Mucosa of descending colon (tissue), 3 donors: Measurements from ENCODE around the gene RAE1. TPM values are rescaled to one million over a fixed set of nuclear protein-coding genes. Genes with fewer than 3 reads are reported as not detected.

Experiments
- ATAC-seq: fragments of 200-7000 bp; cut with Tn5 transposase; one replicate; pipeline ENCODE4 v1.9.1; 2020; ENCODE audit warnings: mild to moderate bottlenecking, moderate library complexity
- DNase-seq, 3 donors: peaks; one replicate each; pipeline ENCODE4 v3.0.0-alpha.2; 2020
- H3K36me3 ChIP-seq: fragments of 200-600 bp; one replicate; pipeline ENCODE4 v1.8.0; 2021; ENCODE audit warnings: low read depth, mild to moderate bottlenecking
- H3K4me1 ChIP-seq: fragments of 200-600 bp; one replicate; pipeline ENCODE4 v1.8.0; 2021; ENCODE audit warnings: low read depth, mild to moderate bottlenecking
- H3K4me3 ChIP-seq: fragments of 200-600 bp; one replicate; pipeline ENCODE4 v1.8.0; 2021; ENCODE audit warnings: mild to moderate bottlenecking
- H3K9me3 ChIP-seq: fragments of 200-600 bp; one replicate; pipeline ENCODE4 v1.8.0; 2021; ENCODE audit warnings: mild to moderate bottlenecking
- intact Hi-C, 2 donors: fragments of 100-400 bp; cut with DNase I in 1 of 2; cut with micrococcal nuclease in 1 of 2; formaldehyde crosslinking; loops; one replicate each; pipeline versions ENCODE4 v1.11.0 to v1.11.1; 2022; cut with DNase I, micrococcal nuclease
- total RNA-seq, 3 donors: library from RNA; stranded (reverse); fragmentation: NEBNext Ultra II Directional in 2 of 3; extraction: Animal tissue kit (Norgen Biotek cat#: 25700) in 2 of 3; gene quantifications; one replicate each; pipeline versions ENCODE4 v1.2.1 to v1.2.4, GENCODE V29; 2021 to 2023
- TF ChIP-seq, protein P1 (sequence below): fragments of 200-600 bp; IDR thresholded peaks from one replicate; pipeline ENCODE4 v1.8.0; 2022; ENCODE audit warnings: antibody characterized with exemption, mild to moderate bottlenecking
- donor health status: DM: no; HTN: no; CAD: no; lungs with moderate emphysema.
- donor health status: DM: no; HTN: no; CAD: no.
- donor health status: DM: no; HTN: yes; CAD: no.

The RAE1 gene
- total RNA-seq, 3 donors from 2014 or later: 17.6 to 21.0 (median 19.9) TPM

- Histone ChIP-seq H3K9me3 (no peaks in the 10 kb centered on the region), H3K4me1 (no peaks in the 10 kb centered on the region), H3K36me3 (no peaks in the 10 kb centered on the region), H3K4me3 (no peak overlapping the region)
- intact Hi-C loops: no loop called here
- ATAC-seq (no peak), DNase-seq (no peak)
- TF ChIP-seq, protein P1, sequence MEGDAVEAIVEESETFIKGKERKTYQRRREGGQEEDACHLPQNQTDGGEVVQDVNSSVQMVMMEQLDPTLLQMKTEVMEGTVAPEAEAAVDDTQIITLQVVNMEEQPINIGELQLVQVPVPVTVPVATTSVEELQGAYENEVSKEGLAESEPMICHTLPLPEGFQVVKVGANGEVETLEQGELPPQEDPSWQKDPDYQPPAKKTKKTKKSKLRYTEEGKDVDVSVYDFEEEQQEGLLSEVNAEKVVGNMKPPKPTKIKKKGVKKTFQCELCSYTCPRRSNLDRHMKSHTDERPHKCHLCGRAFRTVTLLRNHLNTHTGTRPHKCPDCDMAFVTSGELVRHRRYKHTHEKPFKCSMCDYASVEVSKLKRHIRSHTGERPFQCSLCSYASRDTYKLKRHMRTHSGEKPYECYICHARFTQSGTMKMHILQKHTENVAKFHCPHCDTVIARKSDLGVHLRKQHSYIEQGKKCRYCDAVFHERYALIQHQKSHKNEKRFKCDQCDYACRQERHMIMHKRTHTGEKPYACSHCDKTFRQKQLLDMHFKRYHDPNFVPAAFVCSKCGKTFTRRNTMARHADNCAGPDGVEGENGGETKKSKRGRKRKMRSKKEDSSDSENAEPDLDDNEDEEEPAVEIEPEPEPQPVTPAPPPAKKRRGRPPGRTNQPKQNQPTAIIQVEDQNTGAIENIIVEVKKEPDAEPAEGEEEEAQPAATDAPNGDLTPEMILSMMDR: no peak
Measured at GRCh38 chr20:57320358-57320757, 30.7 kb upstream of the RAE1 start.

GRCh38 chr20:57321142-57321541 is 29.9 kb upstream of the RAE1 start:
- intact Hi-C loops: no loop called here
- ATAC-seq: no peak
- TF ChIP-seq, protein P1: no peak

GRCh38 chr20:57322476-57322875 is 28.6 kb upstream of the RAE1 start:
- H3K4me1 ChIP-seq: peaks cover 5% of the 10 kb centered on the region
- TF ChIP-seq, protein P1: no peak
- H3K4me3 ChIP-seq: no peak overlapping the region
- DNase-seq: no peak
- H3K9me3 ChIP-seq: no peaks in the 10 kb centered on the region
- no peak for ATAC-seq
- intact Hi-C loops: no loop called here
- H3K36me3 ChIP-seq: no peaks in the 10 kb centered on the region

More at GRCh38 chr20:57321142-57321541, 29.9 kb upstream of the RAE1 start:
- no peaks in the 10 kb centered on the region for H3K4me1 ChIP-seq
- no peaks in the 10 kb centered on the region for H3K9me3 ChIP-seq
- DNase-seq: no peak
- H3K36me3 ChIP-seq: no peaks in the 10 kb centered on the region
- H3K4me3 ChIP-seq: no peak overlapping the region

DNA sequence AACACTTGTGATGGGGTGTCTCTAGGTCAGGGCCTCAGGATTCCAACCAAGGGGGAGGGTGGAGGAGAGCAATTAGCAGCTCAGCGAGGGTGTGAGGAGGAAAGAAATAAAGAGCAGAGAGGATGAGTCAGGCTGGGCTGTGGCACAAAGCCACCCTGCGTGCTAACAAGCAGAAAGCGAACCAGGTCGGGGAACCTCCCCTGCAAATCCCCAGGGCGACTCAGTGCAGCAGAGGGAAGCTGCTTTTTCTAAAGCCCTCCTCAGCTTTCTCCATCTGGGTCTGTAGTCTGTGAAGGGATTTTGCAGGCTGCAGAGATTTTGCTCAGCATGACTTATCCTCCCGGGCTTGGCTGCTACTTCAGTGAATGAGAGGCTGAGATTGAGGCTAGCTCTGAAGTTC is 28.0 kb upstream of the RAE1 start:
- TF ChIP-seq, protein P1: no peak
- intact Hi-C loops: no loop called here
- H3K4me1 ChIP-seq: peaks cover 5% of the 10 kb centered on the region
- ATAC-seq (peak; percentile 75), DNase-seq (peak; percentile 24 to 63 (median 25))
- H3K9me3 ChIP-seq: no peaks in the 10 kb centered on the region
- no peaks in the 10 kb centered on the region for H3K36me3 ChIP-seq
- no peak overlapping the region for H3K4me3 ChIP-seq

- ATAC-seq: no peak
- TF ChIP-seq, protein P1: no peak
- H3K4me1 ChIP-seq: peaks cover 5% of the 10 kb centered on the region
- H3K9me3 ChIP-seq: no peaks in the 10 kb centered on the region
- intact Hi-C loops: no loop called here
- no peaks in the 10 kb centered on the region for H3K36me3 ChIP-seq
- no peak overlapping the region for H3K4me3 ChIP-seq
- no peak for DNase-seq
Measured at GRCh38 chr20:57325632-57326356, 25.3 kb upstream of the RAE1 start.
